Endothelial cell of umbilical vein (primary cell): ENCODE results near the gene NTMT2. TPM values are rescaled to one million over a fixed set of nuclear protein-coding genes. Genes with fewer than 3 reads are reported as not detected.

ENCODE experiments used
- BruUV-seq: library from RNA; stranded (reverse); fragments of 400-500 nt; replicated peaks from 2 replicates; lab custom pipeline; 2021; lab: Mats Ljungman, UMichigan
- CTCF ChIA-PET: fragments of 300-600, 350-600 bp; sonication (Branson Sonifier 250); formaldehyde crosslinking; loops from one replicate; lab custom pipeline; 2021; ENCODE audit warnings: antibody characterized with exemption, inconsistent platforms; lab: Charles Lee
- POLR2A ChIA-PET: fragments of 300-600, 350-600 bp; sonication (Branson Sonifier 250); formaldehyde crosslinking; loops from one replicate; lab custom pipeline; 2021; ENCODE audit warnings: antibody characterized with exemption, inconsistent platforms; lab: Charles Lee
- DNase-seq: peaks from one replicate; pipeline ENCODE4 v3.0.0-alpha.2; 2011; ENCODE audit warnings: low read depth, low spot score
- FAIRE-seq: peaks from 2 replicates; lab custom pipeline; 2011; peaks lifted over from hg19 to GRCh38; lab: Jason Lieb, UNC
- H2AFZ ChIP-seq: 2 replicates; pipeline ENCODE4 v1.6.0; 2012; ENCODE audit warnings: low read depth, low read length, control low read depth, inconsistent platforms
- H3K27ac ChIP-seq: 2 replicates; pipeline ENCODE4 v1.5.1; 2011; ENCODE audit warnings: low read depth, mild to moderate bottlenecking, control low read depth, low read length, moderate library complexity; ENCODE audit not compliant: insufficient read depth
- H3K27me3 ChIP-seq, 2 experiments: 2 replicates each; pipeline versions ENCODE4 v1.6.0 to v1.6.1; 2011; ENCODE audit warnings: low read length in 2 of 2, mixed read lengths in 1 of 2; ENCODE audit not compliant: control insufficient read depth in 2 of 2, insufficient read depth in 2 of 2
- H3K36me3 ChIP-seq, 2 experiments: 2 replicates in 1 of 2; 3 replicates in 1 of 2; pipeline ENCODE4 v1.5.1; 2011; ENCODE audit warnings: low read length in 2 of 2, mild to moderate bottlenecking in 1 of 2, moderate library complexity in 1 of 2; ENCODE audit not compliant: control insufficient read depth in 2 of 2, insufficient read depth in 2 of 2; ENCODE audit errors: extremely low read depth in 1 of 2
- H3K4me1 ChIP-seq: 3 replicates; pipeline ENCODE4 v1.5.1; 2011; ENCODE audit warnings: mild to moderate bottlenecking, low read length; ENCODE audit not compliant: control insufficient read depth, insufficient read depth; ENCODE audit errors: extremely low read depth
- H3K4me2 ChIP-seq: 2 replicates; pipeline ENCODE4 v1.6.1; 2011; ENCODE audit warnings: low read length, control low read depth, mixed read lengths; ENCODE audit not compliant: insufficient read depth
- H3K4me3 ChIP-seq, 3 experiments: fragments of 200-600 bp in 1 of 3; sonication (generic), shearing (Covaris generic) in 1 of 3; replicated peaks in 1 of 3; 2 replicates each; pipeline ENCODE4 v1.5.1; 2011 to 2016; ENCODE audit warnings: control low read depth in 3 of 3, low read length in 3 of 3, mild to moderate bottlenecking in 2 of 3, inconsistent platforms in 1 of 3, low read depth in 1 of 3, moderate library complexity in 1 of 3; ENCODE audit not compliant: insufficient read depth in 1 of 3
- H3K79me2 ChIP-seq: 2 replicates; pipeline ENCODE4 v1.6.0; 2012; ENCODE audit warnings: low read length, inconsistent platforms; ENCODE audit not compliant: control insufficient read depth, insufficient read depth
- H3K9ac ChIP-seq: replicated peaks from 2 replicates; pipeline ENCODE3; 2011; ENCODE audit warnings: low read length, control low read depth; ENCODE audit not compliant: insufficient read depth; ENCODE audit errors: extremely low read depth
- H3K9me1 ChIP-seq: replicated peaks from 3 replicates; pipeline ENCODE4 v1.6.0; 2011; ENCODE audit warnings: mild to moderate bottlenecking, low read length; ENCODE audit not compliant: control insufficient read depth, insufficient read depth; ENCODE audit errors: extremely low read depth
- H3K9me3 ChIP-seq: replicated peaks from 2 replicates; pipeline ENCODE4 v1.5.1; 2012; ENCODE audit warnings: low read length, inconsistent platforms; ENCODE audit not compliant: control insufficient read depth, insufficient read depth
- H4K20me1 ChIP-seq: replicated peaks from 2 replicates; pipeline ENCODE3; 2011; ENCODE audit warnings: mild to moderate bottlenecking, low read length; ENCODE audit not compliant: control insufficient read depth, insufficient read depth; ENCODE audit errors: extremely low read depth
- CTCF ChIP-seq, 2 donors: IDR thresholded peaks; 1 replicate in 1 of 2; 2 replicates in 1 of 2; pipeline ENCODE4 v1.5.1; 2011; ENCODE audit warnings: low read length in 2 of 2, mild to moderate bottlenecking in 2 of 2, moderate library complexity in 2 of 2, control low read depth in 1 of 2, inconsistent platforms in 1 of 2, low read depth in 1 of 2; ENCODE audit not compliant: insufficient read depth in 1 of 2; ENCODE audit errors: extremely low read depth in 1 of 2
- EZH2 ChIP-seq: IDR thresholded peaks from 2 replicates; pipeline ENCODE4 v1.6.1; 2012; ENCODE audit warnings: borderline replicate concordance, low read depth, mild to moderate bottlenecking, moderate library complexity, low read length, inconsistent platforms; ENCODE audit not compliant: severe bottlenecking
- FOS ChIP-seq: IDR thresholded peaks from 2 replicates; pipeline ENCODE4 v1.6.1; 2011; ENCODE audit warnings: mild to moderate bottlenecking, low read length, moderate library complexity, borderline replicate concordance; ENCODE audit not compliant: insufficient read depth
- GATA2 ChIP-seq: IDR thresholded peaks from 2 replicates; pipeline ENCODE4 v1.7.0; 2011; ENCODE audit warnings: low read depth, mild to moderate bottlenecking, moderate library complexity, mixed read lengths, low read length; ENCODE audit not compliant: insufficient read length, insufficient read depth
- JUN ChIP-seq: IDR thresholded peaks from 2 replicates; pipeline ENCODE4 v1.6.1; 2011; ENCODE audit warnings: borderline replicate concordance, low read depth; ENCODE audit not compliant: insufficient read length, insufficient read depth
- MYC ChIP-seq: IDR thresholded peaks from one replicate; pipeline ENCODE4 v1.6.1; 2011; ENCODE audit warnings: mild to moderate bottlenecking, low read depth, low read length
- POLR2A ChIP-seq: IDR thresholded peaks from 2 replicates; pipeline ENCODE4 v1.6.1; 2012; ENCODE audit warnings: low read depth, mild to moderate bottlenecking, control low read depth, low read length
- POLR2AphosphoS5 ChIP-seq: IDR thresholded peaks from 2 replicates; pipeline ENCODE4 v1.6.1; 2012; ENCODE audit warnings: low read depth, mild to moderate bottlenecking, control low read depth, low read length, moderate library complexity; ENCODE audit not compliant: insufficient read depth
- dilution Hi-C: fragments of 300-500 bp; cut with MboI; formaldehyde crosslinking; loops from one replicate; pipeline ENCODE4 v1.15.0; 2019; ENCODE audit warnings: low sequenced_read_pairs; ENCODE audit not compliant: extremely low pct_ligation_motif_present
- intact Hi-C: fragments of 100-400 bp; cut with micrococcal nuclease; formaldehyde crosslinking; loops from one replicate; pipeline ENCODE4 v1.10.0; 2022
- polyA plus RNA-seq, 4 experiments: library from polyadenylated mRNA; depleted of rRNA in 3 of 4; stranded (reverse) in 3 of 4; unstranded in 1 of 4; fragments of >200 nt; gene quantifications; 2 replicates each; pipeline versions ENCODE4 v1.2.1 to v1.2.3, GENCODE V29; 2011 to 2012; ENCODE audit warnings: missing spikeins in 1 of 4
- total RNA-seq: library from RNA; stranded (reverse); gene quantifications from 2 replicates; pipeline ENCODE4 v1.2.3, GENCODE V29; 2021
- TF ChIP-seq, protein P1 (sequence below): IDR thresholded peaks from 2 replicates; pipeline ENCODE4 v1.6.1; 2011; ENCODE audit not compliant: insufficient read depth, insufficient read length

NTMT2 gene
- total and polyA plus RNA-seq, 2 donors (not counting 3 experiments of a cell fraction or from before 2014, with no cell fraction given), result not detected

DNA sequence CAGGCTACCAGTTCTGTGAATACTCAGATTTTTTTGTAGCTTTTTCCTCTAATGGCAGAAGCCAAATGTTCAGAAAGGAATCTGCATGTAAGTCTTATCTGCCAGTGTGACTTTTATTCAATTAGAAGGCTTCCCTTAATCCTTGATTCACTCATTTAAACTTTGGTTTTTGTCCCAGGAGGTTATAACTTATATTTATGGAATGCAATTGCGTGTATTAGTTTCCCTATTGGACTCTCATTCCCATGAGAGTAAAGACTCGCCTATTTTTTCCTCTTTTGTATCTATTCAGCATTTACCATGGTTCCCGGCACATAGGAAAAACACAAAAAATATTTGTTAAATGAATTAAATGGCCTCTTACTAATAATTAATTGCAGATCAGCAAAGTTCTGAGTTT lies 3.5 kb downstream of the NTMT2 start:
- Histone ChIP-seq H3K4me1 (no peaks in the 10 kb centered on the region), H3K4me3 (no peak overlapping the region), H3K9me3 (no peaks in the 10 kb centered on the region), H4K20me1 (no peaks in the 10 kb centered on the region), H3K9me1 (no peaks in the 10 kb centered on the region), H3K27ac (no peak overlapping the region), H2AFZ (no peak overlapping the region), H3K36me3 (no peaks in the 10 kb centered on the region), H3K4me2 (no peak overlapping the region), H3K27me3 (no peaks in the 10 kb centered on the region), H3K9ac (no peak overlapping the region), H3K79me2 (no peaks in the 10 kb centered on the region)
- no peak for DNase-seq
- intact Hi-C loops, result no loop called here
- POLR2A ChIA-PET, result no interaction called here
- no peak for TF ChIP-seq GATA2
- no peak for TF ChIP-seq CTCF (IDR thresholded peaks at IDR 0.05; ENCODE audit: extremely low read depth in 1 of 2, insufficient read depth in 1 of 2, low read depth in 1 of 2, low read length in 2 of 2)
- TF ChIP-seq POLR2AphosphoS5, result no peak
- no peak for TF ChIP-seq EZH2
- TF ChIP-seq, protein P1, sequence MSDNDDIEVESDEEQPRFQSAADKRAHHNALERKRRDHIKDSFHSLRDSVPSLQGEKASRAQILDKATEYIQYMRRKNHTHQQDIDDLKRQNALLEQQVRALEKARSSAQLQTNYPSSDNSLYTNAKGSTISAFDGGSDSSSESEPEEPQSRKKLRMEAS, result no peak
- dilution Hi-C loops, result no loop called here
- no peak for FAIRE-seq
- BruUV-seq, result no TSS peak
- CTCF ChIA-PET, result no interaction called here

DNA sequence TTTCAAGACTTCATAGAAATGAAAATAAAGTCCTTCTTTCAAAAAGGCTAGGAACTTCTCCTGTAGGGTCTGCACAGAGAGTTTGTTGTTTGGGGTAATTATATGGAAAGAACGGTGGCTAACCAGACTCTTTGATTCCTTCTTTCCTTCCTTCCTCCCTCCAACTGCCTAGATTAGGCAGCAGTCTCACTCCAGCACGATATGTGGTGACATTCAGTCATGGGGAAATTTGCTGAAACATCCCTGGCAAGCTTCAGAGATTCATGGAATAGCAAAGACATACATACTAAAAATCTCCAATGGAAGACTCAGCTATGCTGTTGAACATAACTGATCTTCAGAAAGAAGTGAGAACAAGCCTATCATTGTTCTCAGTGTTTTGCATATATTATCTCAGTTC lies 4.3 kb downstream of the NTMT2 start:
- DNase-seq, result no peak
- no TSS peak for BruUV-seq
- Histone ChIP-seq H3K4me2 (no peak overlapping the region), H4K20me1 (no peaks in the 10 kb centered on the region), H3K27me3 (no peaks in the 10 kb centered on the region), H3K9me3 (no peaks in the 10 kb centered on the region), H3K27ac (no peak overlapping the region), H3K9ac (no peak overlapping the region), H3K79me2 (no peaks in the 10 kb centered on the region), H3K9me1 (no peaks in the 10 kb centered on the region), H3K4me1 (no peaks in the 10 kb centered on the region), H3K36me3 (no peaks in the 10 kb centered on the region), H2AFZ (no peak overlapping the region), H3K4me3 (no peak overlapping the region)
- POLR2A ChIA-PET, result no interaction called here
- CTCF ChIA-PET, result no interaction called here
- dilution Hi-C loops, result no loop called here
- FAIRE-seq, result no peak
- no peak for TF ChIP-seq FOS
- TF ChIP-seq JUN, result no peak
- TF ChIP-seq, protein P1, result no peak
- TF ChIP-seq POLR2AphosphoS5, result no peak
- no peak for TF ChIP-seq GATA2
- TF ChIP-seq EZH2, result no peak
- no peak for TF ChIP-seq CTCF (IDR thresholded peaks at IDR 0.05; ENCODE audit: extremely low read depth in 1 of 2, insufficient read depth in 1 of 2, low read depth in 1 of 2, low read length in 2 of 2)
- TF ChIP-seq POLR2A, result no peak
- no peak for TF ChIP-seq MYC
- intact Hi-C loops, result no loop called here
